SK-N-SH (cell line): ENCODE measurements around the gene TRAPPC6A. TPM values are rescaled to one million over a fixed set of nuclear protein-coding genes. Genes with fewer than 3 reads are reported as not detected.

Experiments used
- CTCF ChIA-PET: fragments of 300-600, 350-600 bp; formaldehyde crosslinking; extraction: SDS; loops from one replicate; lab custom pipeline; 2021; lab: Yijun Ruan, JAX
- POLR2A ChIA-PET: fragments of 350-600 bp; sonication (Branson Sonifier 250); formaldehyde crosslinking; extraction: SDS; loops from one replicate; lab custom pipeline; 2020; ENCODE audit warnings: antibody characterized with exemption, inconsistent platforms; lab: Yijun Ruan, JAX
- DNase-seq: peaks from one replicate; pipeline ENCODE4 v3.0.0; 2012
- H2AFZ ChIP-seq: fragments of 200-600 bp; sonication (generic); 2 replicates; pipeline ENCODE4 v1.8.1; 2016; ENCODE audit warnings: antibody characterized with exemption, mild to moderate bottlenecking, low read depth
- H3F3A ChIP-seq: fragments of 200-600 bp; sonication (generic); replicated peaks from 2 replicates; pipeline ENCODE3; 2016; ENCODE audit warnings: antibody characterized with exemption, mild to moderate bottlenecking; ENCODE audit not compliant: insufficient read depth
- H3K27ac ChIP-seq, 2 experiments: fragments of 200-500 bp in 1 of 2; fragments of 200-600 bp in 1 of 2; sonication (Bioruptor generic) in 1 of 2; sonication (generic), shearing (Covaris generic) in 1 of 2; 2 replicates each; pipeline versions ENCODE4 v1.5.1 to v1.6.1; 2014 to 2016; ENCODE audit warnings: low read depth in 2 of 2, inconsistent platforms in 1 of 2, low read length in 1 of 2, mild to moderate bottlenecking in 1 of 2, mixed read lengths in 1 of 2
- H3K27me3 ChIP-seq: fragments of 200-600 bp; sonication (generic), shearing (Covaris generic); 2 replicates; pipeline ENCODE4 v1.6.1; 2016; ENCODE audit warnings: mixed run types; ENCODE audit not compliant: insufficient read depth
- H3K36me3 ChIP-seq, 2 experiments: fragments of 200-500 bp in 1 of 2; fragments of 200-600 bp in 1 of 2; sonication (Bioruptor generic) in 1 of 2; sonication (generic) in 1 of 2; replicated peaks in 1 of 2; 2 replicates each; pipeline versions ENCODE3 to v1.5.1; 2014 to 2016; ENCODE audit warnings: low read length in 1 of 2, mild to moderate bottlenecking in 1 of 2; ENCODE audit not compliant: insufficient read depth in 2 of 2, control insufficient read depth in 1 of 2
- H3K4me1 ChIP-seq, 2 experiments: fragments of 200-500 bp in 1 of 2; fragments of 200-600 bp in 1 of 2; sonication (Bioruptor generic) in 1 of 2; sonication (generic), shearing (Covaris generic) in 1 of 2; 2 replicates each; pipeline versions ENCODE4 v1.5.1 to v1.6.1; 2014 to 2016; ENCODE audit warnings: low read depth in 1 of 2, low read length in 1 of 2, mixed run types in 1 of 2; ENCODE audit not compliant: insufficient read depth in 2 of 2, control insufficient read depth in 1 of 2
- H3K4me2 ChIP-seq: fragments of 200-600 bp; sonication (generic), shearing (Covaris generic); 2 replicates; pipeline ENCODE4 v1.6.1; 2017; ENCODE audit warnings: mixed run types
- H3K4me3 ChIP-seq, 2 experiments: fragments of 200-500 bp in 1 of 2; fragments of 200-600 bp in 1 of 2; sonication (Bioruptor generic) in 1 of 2; sonication (generic), shearing (Covaris generic) in 1 of 2; 2 replicates each; pipeline versions ENCODE4 v1.5.1 to v1.8.1; 2014 to 2016; ENCODE audit warnings: low read depth in 2 of 2, inconsistent platforms in 1 of 2, low read length in 1 of 2, mild to moderate bottlenecking in 1 of 2, mixed read lengths in 1 of 2, moderate library complexity in 1 of 2
- H3K79me2 ChIP-seq: fragments of 200-600 bp; sonication (generic); 2 replicates; pipeline ENCODE4 v1.8.1; 2017; ENCODE audit warnings: mild to moderate bottlenecking; ENCODE audit not compliant: insufficient read depth
- H3K9ac ChIP-seq: fragments of 200-600 bp; sonication (generic); 2 replicates; pipeline ENCODE4 v1.6.1; 2017; ENCODE audit warnings: mixed run types
- H3K9me2 ChIP-seq: fragments of 200-600 bp; sonication (generic); 2 replicates; pipeline ENCODE4 v1.6.1; 2017; ENCODE audit warnings: mixed run types
- H3K9me3 ChIP-seq: fragments of 200-600 bp; sonication (generic); 2 replicates; pipeline ENCODE4 v1.6.1; 2017; ENCODE audit warnings: mixed run types, mild to moderate bottlenecking, moderate library complexity
- H4K20me1 ChIP-seq: fragments of 200-600 bp; sonication (generic); 2 replicates; pipeline ENCODE4 v1.6.1; 2017; ENCODE audit warnings: mild to moderate bottlenecking, mixed run types; ENCODE audit not compliant: insufficient read depth
- CTCF ChIP-seq: fragments of 200-600 bp; sonication (generic); IDR thresholded peaks from 2 replicates; pipeline ENCODE4 v1.6.1; 2017; ENCODE audit warnings: antibody characterized with exemption, mild to moderate bottlenecking, moderate library complexity
- ELF1 ChIP-seq: IDR thresholded peaks from 2 replicates; pipeline ENCODE4 v1.4.0; 2012
- EP300 ChIP-seq, 2 experiments: IDR thresholded peaks; 2 replicates each; pipeline versions ENCODE4 v1.4.0 to v1.6.1; 2012; ENCODE audit warnings: borderline replicate concordance in 1 of 2, low read depth in 1 of 2, low read length in 1 of 2
- GABPA ChIP-seq: IDR thresholded peaks from 2 replicates; pipeline ENCODE4 v1.4.0; 2012; ENCODE audit warnings: low read depth, mild to moderate bottlenecking
- MAX ChIP-seq: IDR thresholded peaks from 2 replicates; pipeline ENCODE4 v1.4.0; 2012; ENCODE audit warnings: low read depth
- MXI1 ChIP-seq: IDR thresholded peaks from 2 replicates; pipeline ENCODE4 v1.6.1; 2012; ENCODE audit warnings: mild to moderate bottlenecking, low read depth, low read length, improper control_type of control experiment
- NRF1 ChIP-seq: IDR thresholded peaks from 2 replicates; pipeline ENCODE4 v1.6.1; 2012; ENCODE audit warnings: low read depth, mild to moderate bottlenecking, low read length
- SIN3A ChIP-seq: IDR thresholded peaks from 2 replicates; pipeline ENCODE4 v1.6.1; 2012; ENCODE audit warnings: low read depth, mild to moderate bottlenecking, low read length, moderate library complexity, borderline replicate concordance
- TCF12 ChIP-seq: IDR thresholded peaks from 2 replicates; pipeline ENCODE4 v1.4.0; 2012
- TEAD4 ChIP-seq: IDR thresholded peaks from 2 replicates; pipeline ENCODE4 v1.4.0; 2012; ENCODE audit warnings: mild to moderate bottlenecking, borderline replicate concordance; ENCODE audit not compliant: insufficient read depth
- USF1 ChIP-seq: IDR thresholded peaks from 2 replicates; pipeline ENCODE4 v1.4.0; 2012; ENCODE audit warnings: low read depth, borderline replicate concordance
- YY1 ChIP-seq: IDR thresholded peaks from 2 replicates; pipeline ENCODE4 v1.4.0; 2012; ENCODE audit warnings: low read depth, mild to moderate bottlenecking
- ZBTB33 ChIP-seq: IDR thresholded peaks from 2 replicates; pipeline ENCODE4 v1.4.0; 2012; ENCODE audit warnings: low read depth, borderline replicate concordance
- WGBS: methylation state at CpG from one replicate; pipeline ENCODE4 v1.1.6; 2017; ENCODE audit warnings: low lambda C conversion rate; 5-methylcytosine and 5-hydroxymethylcytosine counted together
- polyA plus RNA-seq, 3 experiments: library from polyadenylated mRNA; depleted of rRNA; stranded (reverse); fragments of >200 nt; gene quantifications; 2 replicates each; pipeline ENCODE4 v1.2.3, GENCODE V29; 2012

TRAPPC6A gene
- polyA plus RNA-seq, 1 of the 3 experiments (the other 2 are of a cell fraction) = 59.0 TPM

- no peaks in the 10 kb centered on the region for H3K9me2 ChIP-seq
- CTCF ChIA-PET = interaction anchor here (0.7 to 2.5 kb wide), 4 partner anchors 11 to 174 kb away, joined by 3 to 9 read pairs (median 3); no protein-coding TSS in a partner anchor
- no peaks in the 10 kb centered on the region for H3K79me2 ChIP-seq
- H3K4me1 ChIP-seq = peaks cover 0 to 9% of the 10 kb centered on the region in 2 experiments; a peak in 1 of 4 replicates
- no peaks in the 10 kb centered on the region for H3K9me3 ChIP-seq
- TF ChIP-seq TCF12 (no peak), NRF1 (no peak), CTCF (no peak), USF1 (no peak), TEAD4 (no peak), YY1 (no peak), ELF1 (no peak), ZBTB33 (no peak)
- H3K4me2 ChIP-seq = no peak overlapping the region
- no peak overlapping the region for H3K9ac ChIP-seq
- H2AFZ ChIP-seq = no peak overlapping the region
- H3K36me3 ChIP-seq = no peaks in the 10 kb centered on the region
- no peak overlapping the region for H3K27ac ChIP-seq
- H3K27me3 ChIP-seq = no peaks in the 10 kb centered on the region
- POLR2A ChIA-PET = interaction anchor here (0.6 kb wide), 1 partner anchor 9 kb away, joined by 3 read pairs; no protein-coding TSS in a partner anchor
- WGBS = 100% methylated on average over 1 of the region's 27 CpGs
- H4K20me1 ChIP-seq = no peaks in the 10 kb centered on the region
- no peak overlapping the region for H3K4me3 ChIP-seq
- DNase-seq = no peak
- no peaks in the 10 kb centered on the region for H3F3A ChIP-seq
Measured at GRCh38 chr19:45164577-45165335, 13.3 kb downstream of the TRAPPC6A start.

GRCh38 chr19:45163751-45164460 lies 14.1 kb downstream of the TRAPPC6A start:
- POLR2A ChIA-PET = interaction anchor here (0.6 kb wide), 1 partner anchor 9 kb away, joined by 3 read pairs; no protein-coding TSS in a partner anchor
- no peaks in the 10 kb centered on the region for H3K9me2 ChIP-seq
- WGBS = 80% methylated on average over 13 of the region's 15 CpGs

More at GRCh38 chr19:45163751-45164460, 14.1 kb downstream of the TRAPPC6A start:
- H4K20me1 ChIP-seq = no peaks in the 10 kb centered on the region
- H3K9ac ChIP-seq = no peak overlapping the region
- peaks cover 0 to 9% of the 10 kb centered on the region in 2 experiments; a peak in 1 of 4 replicates for H3K4me1 ChIP-seq
- H3K9me3 ChIP-seq = no peaks in the 10 kb centered on the region
- no peaks in the 10 kb centered on the region for H3K79me2 ChIP-seq
- CTCF ChIA-PET = interaction anchor here (0.8 to 2.5 kb wide), 5 partner anchors 10 to 175 kb away, joined by 3 to 13 read pairs (median 6); no protein-coding TSS in a partner anchor
- H3K4me3 ChIP-seq = no peak overlapping the region
- H3K27ac ChIP-seq = no peak overlapping the region
- H3K4me2 ChIP-seq = no peak overlapping the region
- H3F3A ChIP-seq = no peaks in the 10 kb centered on the region
- no peak overlapping the region for H2AFZ ChIP-seq
- no peak for TF ChIP-seq GABPA
- TF ChIP-seq SIN3A = no peak
- TF ChIP-seq EP300 (IDR thresholded peaks at IDR 0.05; ENCODE audit: borderline replicate concordance in 1 of 2, low read depth in 1 of 2, low read length in 1 of 2) = no peak
- no peak for TF ChIP-seq USF1
- TF ChIP-seq TCF12 = no peak
- no peak for TF ChIP-seq MXI1
- TF ChIP-seq MAX = no peak
- no peaks in the 10 kb centered on the region for H3K36me3 ChIP-seq
- no peaks in the 10 kb centered on the region for H3K27me3 ChIP-seq
- DNase-seq = no peak
